ELR (cell line): ENCODE data around the gene PSMB5.
A peak's percentile ranks its signal among the peaks of the same experiment; 100 is the strongest.

Experiments
- DNase-seq: peaks from one replicate; pipeline ENCODE4 v3.0.0-alpha.2; 2015; ENCODE audit warnings: low read depth

Gene PSMB5

GRCh38 chr14:23034498-23035302 lies at the start of gene PSMB5:
Gene PSMB5, minus strand, starts transcription at chr14:23034900. Its CDS starts 19 bp downstream, at chr14:23034881.
- peak; percentile 97 for DNase-seq

GRCh38 chr14:23080474-23080873 lies 45.8 kb upstream of the PSMB5 start:
- no peak for DNase-seq

GRCh38 chr14:23079716-23080115 lies 45.0 kb upstream of the PSMB5 start:
- peak; percentile 55 for DNase-seq

GRCh38 chr14:23078692-23079116 lies 44.0 kb upstream of the PSMB5 start:
- peak; percentile 98 for DNase-seq

GRCh38 chr14:23077962-23078361 lies 43.3 kb upstream of the PSMB5 start:
- no peak for DNase-seq

GRCh38 chr14:23076785-23077408 lies 42.2 kb upstream of the PSMB5 start:
- peak; percentile 67 for DNase-seq

GRCh38 chr14:23074906-23075305 lies 40.2 kb upstream of the PSMB5 start:
- DNase-seq, result no peak

GRCh38 chr14:23071921-23072539 lies 37.3 kb upstream of the PSMB5 start:
- DNase-seq, result peak; percentile 47

GRCh38 chr14:23071244-23071920 lies 36.7 kb upstream of the PSMB5 start:
- DNase-seq, result peak; percentile 91

GRCh38 chr14:23070262-23071129 lies 35.8 kb upstream of the PSMB5 start:
- DNase-seq, result peak; percentile 35

GRCh38 chr14:23069413-23069806 lies 34.7 kb upstream of the PSMB5 start:
- no peak for DNase-seq

GRCh38 chr14:23068789-23069412 lies 34.2 kb upstream of the PSMB5 start:
- peak; percentile 93 for DNase-seq

GRCh38 chr14:23067847-23068788 lies 33.4 kb upstream of the PSMB5 start:
- no peak for DNase-seq

GRCh38 chr14:23066855-23067744 lies 32.4 kb upstream of the PSMB5 start:
- no peak for DNase-seq

GRCh38 chr14:23066368-23066767 lies 31.7 kb upstream of the PSMB5 start:
- DNase-seq, result no peak

- no peak for DNase-seq
Measured at GRCh38 chr14:23063601-23064000, 28.9 kb upstream of the PSMB5 start.

- DNase-seq, result peak; percentile 96
Measured at GRCh38 chr14:23062002-23062401, 27.3 kb upstream of the PSMB5 start.

GRCh38 chr14:23060536-23061260 lies 26.0 kb upstream of the PSMB5 start:
- DNase-seq, result no peak
